Panc1 (cell line): ENCODE results near the gene AP2B1. TPM values are rescaled to one million over a fixed set of nuclear protein-coding genes. Genes with fewer than 3 reads are reported as not detected.

ENCODE experiments used
- ATAC-seq: fragments of 200-7000 bp; cut with Tn5 transposase; 2 replicates; pipeline ENCODE4 v1.9.1; 2020; ENCODE audit warnings: mild to moderate bottlenecking, moderate library complexity
- BruUV-seq: library from RNA; stranded (reverse); fragments of 400-500 nt; replicated peaks from 2 replicates; lab custom pipeline; 2021; lab: Mats Ljungman, UMichigan
- CTCF ChIA-PET: fragments of 300-600 bp; sonication (Branson Sonifier 250); formaldehyde crosslinking; loops from one replicate; lab custom pipeline; 2022; ENCODE audit warnings: antibody characterized with exemption; lab: Charles Lee
- POLR2A ChIA-PET: fragments of 300-600 bp; sonication (Branson Sonifier 250); formaldehyde crosslinking; loops from one replicate; lab custom pipeline; 2022; ENCODE audit warnings: antibody characterized with exemption; lab: Charles Lee
- DNase-seq: peaks from one replicate; pipeline ENCODE4 v3.0.0-alpha.2; 2010; ENCODE audit warnings: low read depth, low spot score
- H3K27ac ChIP-seq: 2 replicates; pipeline ENCODE4 v1.5.1; 2011; ENCODE audit warnings: mild to moderate bottlenecking, low read length, inconsistent platforms
- H3K27me3 ChIP-seq: fragments of 200-500 bp; sonication (Bioruptor generic); 2 replicates; pipeline ENCODE4 v1.6.0; 2014; ENCODE audit warnings: low read length, inconsistent platforms; ENCODE audit not compliant: control insufficient read depth, insufficient read depth
- H3K36me3 ChIP-seq: fragments of 200-500 bp; sonication (Bioruptor generic); 2 replicates; pipeline ENCODE4 v1.5.1; 2014; ENCODE audit warnings: inconsistent platforms, mild to moderate bottlenecking, low read length, moderate library complexity; ENCODE audit not compliant: control insufficient read depth, insufficient read depth
- H3K4me1 ChIP-seq: 2 replicates; pipeline ENCODE4 v1.5.1; 2011; ENCODE audit warnings: inconsistent platforms, mild to moderate bottlenecking, low read length, moderate library complexity; ENCODE audit not compliant: control insufficient read depth, insufficient read depth
- H3K4me3 ChIP-seq, 2 experiments: 2 replicates each; pipeline ENCODE4 v1.5.1; 2011 to 2012; ENCODE audit warnings: low read depth in 2 of 2, low read length in 2 of 2, mild to moderate bottlenecking in 2 of 2, inconsistent platforms in 1 of 2, moderate library complexity in 1 of 2
- H3K9me3 ChIP-seq: fragments of 200-500 bp; sonication (Bioruptor generic); 2 replicates; pipeline ENCODE4 v1.5.1; 2014; ENCODE audit warnings: low read depth, mild to moderate bottlenecking, inconsistent platforms, low read length, moderate library complexity; ENCODE audit not compliant: control insufficient read depth, insufficient read depth
- POLR2AphosphoS5 ChIP-seq: IDR thresholded peaks from 2 replicates; pipeline ENCODE4 v1.6.1; 2012; ENCODE audit warnings: mild to moderate bottlenecking, low read depth, low read length, moderate library complexity
- SIN3A ChIP-seq: IDR thresholded peaks from 2 replicates; pipeline ENCODE4 v1.6.1; 2012; ENCODE audit warnings: low read depth, mild to moderate bottlenecking, low read length, moderate library complexity, borderline replicate concordance; ENCODE audit not compliant: insufficient read depth
- TCF7L2 ChIP-seq: IDR thresholded peaks from 2 replicates; pipeline ENCODE4 v1.6.1; 2011; ENCODE audit warnings: mild to moderate bottlenecking, low read depth, low read length, inconsistent platforms
- in situ Hi-C: cut with HindIII; loops from 2 replicates; pipeline ENCODE4 v1.10.0; 2016; ENCODE audit warnings: low sequenced_read_pairs, low pct_unique_long_range_greater_than_20kb
- intact Hi-C: fragments of 100-400 bp; cut with micrococcal nuclease; formaldehyde crosslinking; loops from one replicate; pipeline ENCODE4 v1.10.0; 2022; ENCODE audit not compliant: unreplicated experiment
- total RNA-seq: library from RNA; stranded (reverse); gene quantifications from one replicate; pipeline ENCODE4 v1.2.1, GENCODE V29; 2021; ENCODE audit not compliant: unreplicated experiment
- TF ChIP-seq, protein P1 (sequence below): fragments of 450-650 bp; IDR thresholded peaks from 2 replicates; pipeline ENCODE4 v1.5.1; 2017; ENCODE audit warnings: mild to moderate bottlenecking
- TF ChIP-seq, protein P2 (sequence below), 2 experiments: IDR thresholded peaks; 2 replicates each; pipeline ENCODE4 v1.6.1; 2011 to 2012; ENCODE audit warnings: low read depth in 2 of 2, control low read depth in 1 of 2, low read length in 1 of 2, mild to moderate bottlenecking in 1 of 2, moderate library complexity in 1 of 2; ENCODE audit not compliant: insufficient read depth in 1 of 2

The AP2B1 gene
- total RNA-seq, 1 experiment from 2014 or later = 446 TPM

GRCh38 chr17:35655303-35655702 lies 68.2 kb downstream of the AP2B1 start:
- no TSS peak for BruUV-seq
- TF ChIP-seq POLR2AphosphoS5 = no peak
- no peak for TF ChIP-seq SIN3A
- no peak for TF ChIP-seq TCF7L2
- TF ChIP-seq, protein P1, sequence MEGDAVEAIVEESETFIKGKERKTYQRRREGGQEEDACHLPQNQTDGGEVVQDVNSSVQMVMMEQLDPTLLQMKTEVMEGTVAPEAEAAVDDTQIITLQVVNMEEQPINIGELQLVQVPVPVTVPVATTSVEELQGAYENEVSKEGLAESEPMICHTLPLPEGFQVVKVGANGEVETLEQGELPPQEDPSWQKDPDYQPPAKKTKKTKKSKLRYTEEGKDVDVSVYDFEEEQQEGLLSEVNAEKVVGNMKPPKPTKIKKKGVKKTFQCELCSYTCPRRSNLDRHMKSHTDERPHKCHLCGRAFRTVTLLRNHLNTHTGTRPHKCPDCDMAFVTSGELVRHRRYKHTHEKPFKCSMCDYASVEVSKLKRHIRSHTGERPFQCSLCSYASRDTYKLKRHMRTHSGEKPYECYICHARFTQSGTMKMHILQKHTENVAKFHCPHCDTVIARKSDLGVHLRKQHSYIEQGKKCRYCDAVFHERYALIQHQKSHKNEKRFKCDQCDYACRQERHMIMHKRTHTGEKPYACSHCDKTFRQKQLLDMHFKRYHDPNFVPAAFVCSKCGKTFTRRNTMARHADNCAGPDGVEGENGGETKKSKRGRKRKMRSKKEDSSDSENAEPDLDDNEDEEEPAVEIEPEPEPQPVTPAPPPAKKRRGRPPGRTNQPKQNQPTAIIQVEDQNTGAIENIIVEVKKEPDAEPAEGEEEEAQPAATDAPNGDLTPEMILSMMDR = no peak
- TF ChIP-seq, protein P2, sequence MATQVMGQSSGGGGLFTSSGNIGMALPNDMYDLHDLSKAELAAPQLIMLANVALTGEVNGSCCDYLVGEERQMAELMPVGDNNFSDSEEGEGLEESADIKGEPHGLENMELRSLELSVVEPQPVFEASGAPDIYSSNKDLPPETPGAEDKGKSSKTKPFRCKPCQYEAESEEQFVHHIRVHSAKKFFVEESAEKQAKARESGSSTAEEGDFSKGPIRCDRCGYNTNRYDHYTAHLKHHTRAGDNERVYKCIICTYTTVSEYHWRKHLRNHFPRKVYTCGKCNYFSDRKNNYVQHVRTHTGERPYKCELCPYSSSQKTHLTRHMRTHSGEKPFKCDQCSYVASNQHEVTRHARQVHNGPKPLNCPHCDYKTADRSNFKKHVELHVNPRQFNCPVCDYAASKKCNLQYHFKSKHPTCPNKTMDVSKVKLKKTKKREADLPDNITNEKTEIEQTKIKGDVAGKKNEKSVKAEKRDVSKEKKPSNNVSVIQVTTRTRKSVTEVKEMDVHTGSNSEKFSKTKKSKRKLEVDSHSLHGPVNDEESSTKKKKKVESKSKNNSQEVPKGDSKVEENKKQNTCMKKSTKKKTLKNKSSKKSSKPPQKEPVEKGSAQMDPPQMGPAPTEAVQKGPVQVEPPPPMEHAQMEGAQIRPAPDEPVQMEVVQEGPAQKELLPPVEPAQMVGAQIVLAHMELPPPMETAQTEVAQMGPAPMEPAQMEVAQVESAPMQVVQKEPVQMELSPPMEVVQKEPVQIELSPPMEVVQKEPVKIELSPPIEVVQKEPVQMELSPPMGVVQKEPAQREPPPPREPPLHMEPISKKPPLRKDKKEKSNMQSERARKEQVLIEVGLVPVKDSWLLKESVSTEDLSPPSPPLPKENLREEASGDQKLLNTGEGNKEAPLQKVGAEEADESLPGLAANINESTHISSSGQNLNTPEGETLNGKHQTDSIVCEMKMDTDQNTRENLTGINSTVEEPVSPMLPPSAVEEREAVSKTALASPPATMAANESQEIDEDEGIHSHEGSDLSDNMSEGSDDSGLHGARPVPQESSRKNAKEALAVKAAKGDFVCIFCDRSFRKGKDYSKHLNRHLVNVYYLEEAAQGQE (IDR thresholded peaks at IDR 0.05; ENCODE audit: insufficient read depth in 1 of 2, low read depth in 2 of 2, low read length in 1 of 2) = no peak
- CTCF ChIA-PET = no interaction called here
- ATAC-seq (no peak), DNase-seq (no peak)
- H3K4me1 ChIP-seq = no peaks in the 10 kb centered on the region
- H3K4me3 ChIP-seq = no peak overlapping the region
- intact Hi-C loops (loop anchor here (10.0 kb wide), 1 partner anchor 61 kb away; no protein-coding TSS in a partner anchor), in situ Hi-C loops (no loop called here)
- peaks cover 56% of the 10 kb centered on the region for H3K36me3 ChIP-seq
- POLR2A ChIA-PET = no interaction called here
- no peaks in the 10 kb centered on the region for H3K27me3 ChIP-seq
- no peaks in the 10 kb centered on the region for H3K9me3 ChIP-seq
- no peak overlapping the region for H3K27ac ChIP-seq

DNA sequence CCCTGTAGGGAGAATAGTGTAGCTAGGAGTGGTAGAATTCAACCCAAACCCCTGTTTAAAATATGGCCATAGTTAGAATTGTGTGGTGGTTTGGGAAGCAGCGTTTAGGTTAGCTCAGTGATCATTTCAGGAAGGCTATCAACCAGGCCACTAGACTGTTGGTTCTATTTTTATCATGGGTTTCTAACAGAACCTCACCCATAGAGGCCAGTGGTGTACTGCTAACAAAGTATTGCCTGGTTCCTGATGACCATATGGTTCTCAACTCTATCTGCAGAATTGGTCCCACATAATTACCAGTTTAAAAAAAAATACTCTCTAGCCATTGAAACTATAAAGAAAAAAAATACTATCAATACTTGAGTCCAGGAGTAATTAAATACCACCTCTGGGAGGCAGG lies 73.8 kb downstream of the AP2B1 start:
- H3K4me3 ChIP-seq = no peak overlapping the region
- no peaks in the 10 kb centered on the region for H3K9me3 ChIP-seq
- intact Hi-C loops (loop anchor here (10.0 kb wide), 1 partner anchor 46 kb away; no protein-coding TSS in a partner anchor), in situ Hi-C loops (no loop called here)
- peaks cover 60% of the 10 kb centered on the region for H3K36me3 ChIP-seq
- no TSS peak for BruUV-seq
- no peak for DNase-seq
- ChIA-PET CTCF (interaction anchor here (0.5 kb wide), 1 partner anchor 99 kb away, joined by 3 read pairs; no protein-coding TSS in a partner anchor), POLR2A (no interaction called here)
- H3K4me1 ChIP-seq = no peaks in the 10 kb centered on the region
- no peak overlapping the region for H3K27ac ChIP-seq
- ATAC-seq = no peak
- TF ChIP-seq SIN3A (no peak), TCF7L2 (no peak), POLR2AphosphoS5 (no peak)
- TF ChIP-seq, protein P2 (IDR thresholded peaks at IDR 0.05; ENCODE audit: insufficient read depth in 1 of 2, low read depth in 2 of 2, low read length in 1 of 2) = no peak
- TF ChIP-seq, protein P1 = no peak
- no peaks in the 10 kb centered on the region for H3K27me3 ChIP-seq
